Measurements from ENCODE around the gene RFPL3.
"Not testable (repeated sequence)": the region's sequence is repeated elsewhere in the genome, so short reads cannot be mapped to it uniquely, and the experiment has no call there.

Gene RFPL3

GRCh38 chr22:32357567-32357966 lies at the start of gene RFPL3:
Gene RFPL3, plus strand, starts transcription at chr22:32357867. Its CDS starts 205 bp downstream, at chr22:32358072.
- not testable (repeated sequence) for DNase-seq (ENCODE audit: low read depth); H3K4me3 ChIP-seq (ENCODE audit: low read depth, low read length)

- H3K4me3 ChIP-seq (ENCODE audit: low read depth, low read length) = no peak overlapping the region
- no peak for TF ChIP-seq CTCF (IDR thresholded peaks at IDR 0.05; ENCODE audit: low read depth, low read length, missing control alignments)
- DNase-seq (ENCODE audit: low read depth) = no peak
Measured at GRCh38 chr22:32308191-32308590, 49.5 kb upstream of the RFPL3 start.

GRCh38 chr22:32308934-32309333 lies 48.7 kb upstream of the RFPL3 start:
- no peak for TF ChIP-seq CTCF (IDR thresholded peaks at IDR 0.05; ENCODE audit: low read depth, low read length, missing control alignments)
- no peak for DNase-seq (ENCODE audit: low read depth)
- H3K4me3 ChIP-seq (ENCODE audit: low read depth, low read length) = no peak overlapping the region

GRCh38 chr22:32309585-32310251 lies 47.9 kb upstream of the RFPL3 start:
- no peak overlapping the region for H3K4me3 ChIP-seq (ENCODE audit: low read depth, low read length)
- no peak for DNase-seq (ENCODE audit: low read depth)
- no peak for TF ChIP-seq CTCF (IDR thresholded peaks at IDR 0.05; ENCODE audit: low read depth, low read length, missing control alignments)

- no peak overlapping the region for H3K4me3 ChIP-seq (ENCODE audit: low read depth, low read length)
- no peak for TF ChIP-seq CTCF (IDR thresholded peaks at IDR 0.05; ENCODE audit: low read depth, low read length, missing control alignments)
- no peak for DNase-seq (ENCODE audit: low read depth)
Measured at GRCh38 chr22:32310777-32311176, 46.9 kb upstream of the RFPL3 start.

- DNase-seq (ENCODE audit: low read depth) = no peak
- H3K4me3 ChIP-seq (ENCODE audit: low read depth, low read length) = no peak overlapping the region
- no peak for TF ChIP-seq CTCF (IDR thresholded peaks at IDR 0.05; ENCODE audit: low read depth, low read length, missing control alignments)
Measured at GRCh38 chr22:32311551-32312071, 46.1 kb upstream of the RFPL3 start.

GRCh38 chr22:32312748-32313147 lies 44.9 kb upstream of the RFPL3 start:
- no peak for TF ChIP-seq CTCF (IDR thresholded peaks at IDR 0.05; ENCODE audit: low read depth, low read length, missing control alignments)
- no peak for DNase-seq (ENCODE audit: low read depth)
- no peak overlapping the region for H3K4me3 ChIP-seq (ENCODE audit: low read depth, low read length)

Data from GM12864 (cell line).